ENCODE measurements around the gene PTPRR.

PTPRR gene

GRCh38 chr12:70666364-70666763, 254.2 kb downstream of the PTPRR start:
- H3K4me3 ChIP-seq (ENCODE audit: low read depth, low read length): no peak overlapping the region
- TF ChIP-seq, protein P1, sequence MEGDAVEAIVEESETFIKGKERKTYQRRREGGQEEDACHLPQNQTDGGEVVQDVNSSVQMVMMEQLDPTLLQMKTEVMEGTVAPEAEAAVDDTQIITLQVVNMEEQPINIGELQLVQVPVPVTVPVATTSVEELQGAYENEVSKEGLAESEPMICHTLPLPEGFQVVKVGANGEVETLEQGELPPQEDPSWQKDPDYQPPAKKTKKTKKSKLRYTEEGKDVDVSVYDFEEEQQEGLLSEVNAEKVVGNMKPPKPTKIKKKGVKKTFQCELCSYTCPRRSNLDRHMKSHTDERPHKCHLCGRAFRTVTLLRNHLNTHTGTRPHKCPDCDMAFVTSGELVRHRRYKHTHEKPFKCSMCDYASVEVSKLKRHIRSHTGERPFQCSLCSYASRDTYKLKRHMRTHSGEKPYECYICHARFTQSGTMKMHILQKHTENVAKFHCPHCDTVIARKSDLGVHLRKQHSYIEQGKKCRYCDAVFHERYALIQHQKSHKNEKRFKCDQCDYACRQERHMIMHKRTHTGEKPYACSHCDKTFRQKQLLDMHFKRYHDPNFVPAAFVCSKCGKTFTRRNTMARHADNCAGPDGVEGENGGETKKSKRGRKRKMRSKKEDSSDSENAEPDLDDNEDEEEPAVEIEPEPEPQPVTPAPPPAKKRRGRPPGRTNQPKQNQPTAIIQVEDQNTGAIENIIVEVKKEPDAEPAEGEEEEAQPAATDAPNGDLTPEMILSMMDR (conservative IDR thresholded peaks at IDR 0.05; ENCODE audit: low read depth, low read length): no peak
- no peak for DNase-seq (ENCODE audit: low read depth)

DNA sequence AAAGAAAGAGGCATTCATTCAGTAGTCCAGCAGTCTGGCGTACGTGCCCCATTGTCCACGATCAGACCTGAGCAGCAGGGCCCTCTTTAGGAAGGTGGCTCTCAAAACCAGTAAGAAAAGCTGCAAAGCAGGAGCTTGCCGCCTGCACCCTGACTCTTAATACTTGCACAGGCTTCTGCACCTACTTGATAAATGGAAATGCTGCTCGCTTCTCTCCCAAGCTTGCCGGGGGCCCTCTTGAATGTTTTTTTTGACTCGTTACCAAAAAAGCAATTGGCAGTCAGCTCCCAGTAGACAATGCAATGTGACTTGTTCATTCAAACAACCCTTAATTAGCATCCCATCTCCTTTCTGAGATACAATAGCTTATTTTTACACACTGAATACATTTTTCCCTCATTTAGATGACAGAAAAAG, 256.1 kb downstream of the PTPRR start:
- TF ChIP-seq, protein P1 (conservative IDR thresholded peaks at IDR 0.05; ENCODE audit: low read depth, low read length): no peak
- peak; percentile 49 for DNase-seq (ENCODE audit: low read depth)
- no peak overlapping the region for H3K4me3 ChIP-seq (ENCODE audit: low read depth, low read length)

DNA sequence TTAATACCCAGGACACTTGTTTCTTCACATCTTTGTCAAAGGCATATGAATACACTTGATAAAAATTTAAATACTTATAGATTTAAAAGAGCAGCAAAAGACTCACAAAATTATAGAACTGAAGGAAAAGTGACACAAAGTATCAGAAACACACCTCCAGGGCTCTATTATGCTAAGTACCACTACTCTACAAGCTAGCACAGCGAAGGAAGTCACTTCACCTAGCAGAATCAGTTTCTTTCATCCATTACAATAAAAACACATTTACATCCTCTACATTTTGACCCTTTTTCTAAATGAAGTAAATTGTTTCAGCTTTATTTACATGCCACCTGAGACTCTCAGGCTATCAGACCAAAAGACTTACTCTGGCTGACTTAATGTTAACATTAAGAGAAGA, 256.7 kb downstream of the PTPRR start:
- DNase-seq (ENCODE audit: low read depth): no peak
- H3K4me3 ChIP-seq (ENCODE audit: low read depth, low read length): no peak overlapping the region
- TF ChIP-seq, protein P1 (conservative IDR thresholded peaks at IDR 0.05; ENCODE audit: low read depth, low read length): no peak

DNA sequence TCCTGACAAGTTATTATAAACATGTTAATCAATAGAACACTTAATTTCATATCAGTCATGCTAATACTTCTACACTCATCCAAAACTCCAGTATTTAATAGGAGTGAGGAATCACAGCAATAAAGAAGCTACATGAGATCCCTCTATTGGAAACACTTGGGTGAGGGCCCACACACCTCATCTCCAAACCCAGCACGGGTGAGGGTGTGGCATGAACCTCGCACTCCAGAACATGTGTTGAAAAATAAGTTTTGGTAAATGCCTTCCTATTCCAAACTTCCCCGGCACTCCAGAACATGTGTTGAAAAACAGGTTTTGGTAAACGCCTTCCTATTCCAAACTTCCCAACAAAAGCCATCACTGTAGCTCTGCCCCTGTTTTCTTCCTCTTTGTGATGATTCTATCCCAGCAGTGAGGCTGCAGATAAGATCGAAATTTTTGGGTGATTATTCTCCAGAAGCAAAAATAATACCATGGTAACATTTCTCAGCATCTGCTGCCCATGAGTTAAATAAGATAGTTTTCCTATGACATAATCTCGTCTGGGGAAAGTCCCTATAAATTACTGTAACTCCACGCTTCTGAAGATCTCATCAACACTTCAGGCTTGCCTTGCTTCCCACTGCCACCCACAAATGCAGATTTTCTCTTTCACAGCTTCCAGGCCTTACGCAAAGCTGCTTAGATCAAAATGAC, 258.9 kb downstream of the PTPRR start:
- TF ChIP-seq, protein P1 (conservative IDR thresholded peaks at IDR 0.05; ENCODE audit: low read depth, low read length): no peak
- H3K4me3 ChIP-seq (ENCODE audit: low read depth, low read length): no peak overlapping the region
- DNase-seq (ENCODE audit: low read depth): peak; percentile 89

DNA sequence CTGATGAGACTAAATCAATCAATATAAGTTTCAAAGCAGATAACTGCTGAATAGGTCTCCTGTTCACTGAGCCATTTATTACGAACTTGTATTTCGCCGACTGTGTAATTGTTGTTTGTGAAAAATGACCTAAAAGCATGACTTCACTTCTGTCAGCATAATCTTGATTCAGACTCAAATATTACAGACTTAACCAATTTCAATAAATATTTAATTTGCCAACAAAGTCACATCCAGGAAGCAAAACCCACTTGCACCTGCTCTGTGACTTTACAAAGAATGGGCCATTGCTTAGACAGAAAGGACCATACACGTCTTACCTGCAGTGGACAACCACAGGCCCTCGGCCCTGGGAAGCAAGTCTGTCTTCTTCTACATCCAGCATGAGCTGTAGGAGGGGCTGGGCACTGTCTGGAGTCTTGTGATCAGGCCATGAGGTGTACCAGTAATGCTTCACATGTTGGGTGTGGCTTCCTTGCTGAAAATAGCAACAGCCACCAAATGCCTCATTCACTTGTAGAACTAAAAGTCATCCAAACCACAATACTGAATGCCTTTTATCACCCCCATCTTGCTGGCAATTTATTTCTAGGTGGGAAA, 259.8 kb downstream of the PTPRR start:
- TF ChIP-seq, protein P1 (conservative IDR thresholded peaks at IDR 0.05; ENCODE audit: low read depth, low read length): no peak
- no peak overlapping the region for H3K4me3 ChIP-seq (ENCODE audit: low read depth, low read length)
- DNase-seq (ENCODE audit: low read depth): peak; percentile 86

- H3K4me3 ChIP-seq (ENCODE audit: low read depth, low read length): no peak overlapping the region
- TF ChIP-seq, protein P1 (conservative IDR thresholded peaks at IDR 0.05; ENCODE audit: low read depth, low read length): no peak
- DNase-seq (ENCODE audit: low read depth): no peak
Observed at GRCh38 chr12:70660002-70660604, 260.4 kb downstream of the PTPRR start.
